ENCODE measurements around the gene NRCAM. TPM values are rescaled to one million over a fixed set of nuclear protein-coding genes. Genes with fewer than 3 reads are reported as not detected.

NRCAM gene
- total and polyA plus RNA-seq, 2 donors (not counting 1 experiment from before 2014, with no cell fraction given): 0.75 to 4.6 TPM

DNA sequence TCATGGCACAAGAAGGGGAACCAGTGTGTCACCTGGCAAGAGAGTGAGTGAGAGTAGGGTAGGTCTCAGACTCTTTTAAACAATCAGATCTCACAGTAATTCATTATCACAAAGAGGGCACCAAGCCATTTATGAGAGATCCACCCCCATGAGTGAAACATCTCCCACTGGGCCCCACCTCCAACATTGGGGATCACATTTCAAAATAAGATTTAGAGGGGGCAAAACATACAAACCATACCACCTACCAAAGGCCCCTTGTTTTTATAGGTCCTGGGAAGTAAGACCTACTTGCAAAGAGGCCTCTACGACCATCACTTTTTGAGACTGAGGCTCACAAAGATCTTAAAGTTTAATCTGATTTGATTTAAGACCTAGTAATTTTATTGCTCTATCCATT lies 134.9 kb downstream of the NRCAM start:
- Histone ChIP-seq H3K79me2 (ENCODE audit: control insufficient read depth, insufficient read depth, low read length) (no peaks in the 10 kb centered on the region), H3K4me2 (replicated peaks; ENCODE audit: low read depth, low read length, poor library complexity, severe bottlenecking) (no peak overlapping the region), H3K4me3 (ENCODE audit: control extremely low read depth in 1 of 5, extremely low read depth in 1 of 5, insufficient read depth in 1 of 5, low read depth in 2 of 5, low read length in 4 of 5) (no peak overlapping the region), H3K9ac (ENCODE audit: low read length) (no peak overlapping the region), H3K27me3 (replicated peaks in 1 of 4; ENCODE audit: control extremely low read depth in 1 of 4, control insufficient read depth in 3 of 4, insufficient read depth in 4 of 4, low read length in 3 of 4) (no peaks in the 10 kb centered on the region), H2AFZ (ENCODE audit: insufficient read depth, low read depth, low read length, poor library complexity, severe bottlenecking) (no peak overlapping the region), H4K20me1 (ENCODE audit: control insufficient read depth, insufficient read depth, low read length, poor library complexity, severe bottlenecking) (no peaks in the 10 kb centered on the region), H3K4me1 (ENCODE audit: control insufficient read depth in 2 of 2, insufficient read depth in 2 of 2, low read length in 2 of 2) (no peaks in the 10 kb centered on the region), H3K9me3 (ENCODE audit: control extremely low read depth in 1 of 3, control insufficient read depth in 2 of 3, insufficient read depth in 1 of 3, low read length in 2 of 3) (no peaks in the 10 kb centered on the region), H3K27ac (ENCODE audit: low read length in 2 of 2) (no peak overlapping the region), H3K36me3 (replicated peaks in 1 of 2; ENCODE audit: control extremely low read depth in 1 of 2, control insufficient read depth in 1 of 2, extremely low read depth in 1 of 2, insufficient read depth in 2 of 2, low read length in 1 of 2) (no peaks in the 10 kb centered on the region)
- DNase-seq: no peak
- Mint-ChIP-seq H3K4me3 (no peak overlapping the region), H3K27ac (no peak overlapping the region), H3K4me1 (peaks cover 5% of the 10 kb centered on the region), H3K9me3 (ENCODE audit: insufficient read depth) (no peaks in the 10 kb centered on the region), H3K27me3 (no peaks in the 10 kb centered on the region)
- no CpG with 5 or more reads among the region's 1 CpG for WGBS (ENCODE audit: insufficient coverage)
- TF ChIP-seq, protein P1, sequence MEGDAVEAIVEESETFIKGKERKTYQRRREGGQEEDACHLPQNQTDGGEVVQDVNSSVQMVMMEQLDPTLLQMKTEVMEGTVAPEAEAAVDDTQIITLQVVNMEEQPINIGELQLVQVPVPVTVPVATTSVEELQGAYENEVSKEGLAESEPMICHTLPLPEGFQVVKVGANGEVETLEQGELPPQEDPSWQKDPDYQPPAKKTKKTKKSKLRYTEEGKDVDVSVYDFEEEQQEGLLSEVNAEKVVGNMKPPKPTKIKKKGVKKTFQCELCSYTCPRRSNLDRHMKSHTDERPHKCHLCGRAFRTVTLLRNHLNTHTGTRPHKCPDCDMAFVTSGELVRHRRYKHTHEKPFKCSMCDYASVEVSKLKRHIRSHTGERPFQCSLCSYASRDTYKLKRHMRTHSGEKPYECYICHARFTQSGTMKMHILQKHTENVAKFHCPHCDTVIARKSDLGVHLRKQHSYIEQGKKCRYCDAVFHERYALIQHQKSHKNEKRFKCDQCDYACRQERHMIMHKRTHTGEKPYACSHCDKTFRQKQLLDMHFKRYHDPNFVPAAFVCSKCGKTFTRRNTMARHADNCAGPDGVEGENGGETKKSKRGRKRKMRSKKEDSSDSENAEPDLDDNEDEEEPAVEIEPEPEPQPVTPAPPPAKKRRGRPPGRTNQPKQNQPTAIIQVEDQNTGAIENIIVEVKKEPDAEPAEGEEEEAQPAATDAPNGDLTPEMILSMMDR (IDR thresholded peaks at IDR 0.05): no peak
- TF ChIP-seq EZH2 (IDR thresholded peaks at IDR 0.05; ENCODE audit: borderline replicate concordance, insufficient read depth, low read depth, low read length, poor library complexity, severe bottlenecking): no peak
- CTCF ChIA-PET: no interaction called here
- ATAC-seq (ENCODE audit: low read depth): no peak
- POLR2A ChIA-PET: no interaction called here
- intact Hi-C loops (cut with micrococcal nuclease): loop anchor here (10.0 kb wide), 1 partner anchor 93 kb away; no protein-coding TSS in a partner anchor

DNA sequence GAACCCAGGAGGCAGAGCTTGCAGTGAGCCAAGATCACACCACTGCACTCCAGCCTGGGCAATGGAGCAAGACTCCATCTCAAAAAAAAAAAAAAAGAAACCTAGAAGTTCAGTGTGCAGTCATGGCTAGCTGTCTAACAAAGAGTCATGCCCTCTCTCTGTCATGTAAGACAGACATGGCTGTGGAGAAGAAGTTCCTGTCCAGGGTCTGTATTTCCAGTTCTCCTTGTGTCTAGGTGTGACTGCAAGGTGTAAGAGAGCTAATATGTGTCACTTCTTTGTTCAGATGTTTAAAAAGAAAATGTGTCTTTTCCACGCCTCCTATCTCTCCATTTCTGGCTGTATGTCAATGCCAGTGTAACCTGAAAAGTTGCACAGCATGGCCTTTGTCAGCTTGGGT lies 139.5 kb downstream of the NRCAM start:
- no peaks in the 10 kb centered on the region for H3K9me3 Mint-ChIP-seq (ENCODE audit: insufficient read depth)
- no peaks in the 10 kb centered on the region for H3K79me2 ChIP-seq (ENCODE audit: control insufficient read depth, insufficient read depth, low read length)
- no peak overlapping the region for H3K4me2 ChIP-seq (replicated peaks; ENCODE audit: low read depth, low read length, poor library complexity, severe bottlenecking)
- H3K9ac ChIP-seq (ENCODE audit: low read length): no peak overlapping the region
- H3K27me3 Mint-ChIP-seq: no peaks in the 10 kb centered on the region
- H3K4me3 ChIP-seq (ENCODE audit: control extremely low read depth in 1 of 5, extremely low read depth in 1 of 5, insufficient read depth in 1 of 5, low read depth in 2 of 5, low read length in 4 of 5): no peak overlapping the region
- no peak for ATAC-seq (ENCODE audit: low read depth)
- H3K27ac ChIP-seq (ENCODE audit: low read length in 2 of 2): no peak overlapping the region
- peaks cover 6% of the 10 kb centered on the region for H3K4me1 Mint-ChIP-seq
- H3K4me3 Mint-ChIP-seq: no peak overlapping the region
- no peak overlapping the region for H2AFZ ChIP-seq (ENCODE audit: insufficient read depth, low read depth, low read length, poor library complexity, severe bottlenecking)
- intact Hi-C loops (cut with micrococcal nuclease): no loop called here
- no peaks in the 10 kb centered on the region for H4K20me1 ChIP-seq (ENCODE audit: control insufficient read depth, insufficient read depth, low read length, poor library complexity, severe bottlenecking)
- no peak for DNase-seq
- H3K4me1 ChIP-seq (ENCODE audit: control insufficient read depth in 2 of 2, insufficient read depth in 2 of 2, low read length in 2 of 2): no peaks in the 10 kb centered on the region
- H3K27ac Mint-ChIP-seq: no peak overlapping the region
- H3K36me3 ChIP-seq (replicated peaks in 1 of 2; ENCODE audit: control extremely low read depth in 1 of 2, control insufficient read depth in 1 of 2, extremely low read depth in 1 of 2, insufficient read depth in 2 of 2, low read length in 1 of 2): no peaks in the 10 kb centered on the region
- CTCF ChIA-PET: no interaction called here
- TF ChIP-seq, protein P1 (IDR thresholded peaks at IDR 0.05): no peak
- no peak for TF ChIP-seq EZH2 (IDR thresholded peaks at IDR 0.05; ENCODE audit: borderline replicate concordance, insufficient read depth, low read depth, low read length, poor library complexity, severe bottlenecking)
- H3K9me3 ChIP-seq (ENCODE audit: control extremely low read depth in 1 of 3, control insufficient read depth in 2 of 3, insufficient read depth in 1 of 3, low read length in 2 of 3): no peaks in the 10 kb centered on the region
- no CpG with 5 or more reads among the region's 1 CpG for WGBS (ENCODE audit: insufficient coverage)
- POLR2A ChIA-PET: no interaction called here
- H3K27me3 ChIP-seq (replicated peaks in 1 of 4; ENCODE audit: control extremely low read depth in 1 of 4, control insufficient read depth in 3 of 4, insufficient read depth in 4 of 4, low read length in 3 of 4): no peaks in the 10 kb centered on the region

All from B cell (primary cell).